HG03439 (cell line): ENCODE results near the gene THYN1.
"Not testable (repeated sequence)": the region's sequence is repeated elsewhere in the genome, so short reads cannot be mapped to it uniquely, and the experiment has no call there.

Experiments used
- ATAC-seq: cut with Tn5 transposase; IDR thresholded peaks from one replicate; pipeline ENCODE4 v1.9.1; 2021; ENCODE audit warnings: mild to moderate bottlenecking, moderate library complexity; ENCODE audit not compliant: unreplicated experiment

Gene THYN1

GRCh38 chr11:134275534-134276395 is 22.6 kb upstream of the THYN1 start, which contains the start of gene GLB1L3:
TSS of gene GLB1L3 (plus strand) at chr11:134276379. CDS start at chr11:134276741, 362 bp downstream.
- no peak for ATAC-seq

DNA sequence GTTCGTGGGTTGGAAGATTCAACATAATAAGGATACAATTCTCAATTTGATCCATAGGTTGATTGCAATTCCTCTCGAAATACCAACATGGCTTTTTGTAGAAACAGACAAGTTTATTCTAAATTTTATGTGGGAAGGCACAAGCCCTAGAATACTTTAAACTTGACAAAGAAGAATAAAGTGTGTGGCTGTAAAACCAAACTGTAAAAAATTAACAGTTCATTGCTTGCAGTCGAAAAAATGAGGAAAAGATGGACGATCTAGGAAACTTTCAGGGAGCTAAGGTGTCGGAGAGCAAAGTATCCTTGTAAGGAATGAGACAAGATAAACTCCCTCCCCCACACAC is 22.0 kb upstream of the THYN1 start:
- ATAC-seq: no peak

- ATAC-seq: no peak
Measured at GRCh38 chr11:134273317-134273712, 20.2 kb upstream of the THYN1 start.

- ATAC-seq: no peak
Measured at GRCh38 chr11:134272381-134273316, 19.5 kb upstream of the THYN1 start.

- no peak for ATAC-seq
Measured at GRCh38 chr11:134271978-134272377, 18.8 kb upstream of the THYN1 start.

DNA sequence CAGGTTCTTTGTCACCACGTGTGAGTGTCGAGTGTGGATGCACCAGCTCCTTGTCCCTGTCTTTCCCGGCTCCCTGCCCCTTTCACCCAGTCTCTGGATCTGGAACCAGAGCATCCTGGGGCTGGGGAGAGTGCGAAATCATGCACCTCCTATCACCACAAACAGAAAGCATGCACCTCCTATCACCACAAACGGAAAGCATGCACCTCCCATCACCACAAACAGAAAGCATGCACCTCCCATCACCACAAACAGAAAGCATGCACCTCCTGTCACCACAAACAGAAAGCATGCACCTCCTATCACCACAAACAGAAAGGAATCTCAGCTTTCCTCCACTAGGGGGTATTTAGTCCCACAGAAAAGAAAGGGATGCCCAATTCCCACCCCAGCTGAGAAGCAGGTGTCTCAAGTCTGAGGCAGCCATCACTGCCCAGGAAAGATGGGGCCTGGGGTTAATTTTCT is 17.1 kb upstream of the THYN1 start:
- ATAC-seq: no peak

GRCh38 chr11:134267966-134268365 is 14.8 kb upstream of the THYN1 start:
- no peak for ATAC-seq

DNA sequence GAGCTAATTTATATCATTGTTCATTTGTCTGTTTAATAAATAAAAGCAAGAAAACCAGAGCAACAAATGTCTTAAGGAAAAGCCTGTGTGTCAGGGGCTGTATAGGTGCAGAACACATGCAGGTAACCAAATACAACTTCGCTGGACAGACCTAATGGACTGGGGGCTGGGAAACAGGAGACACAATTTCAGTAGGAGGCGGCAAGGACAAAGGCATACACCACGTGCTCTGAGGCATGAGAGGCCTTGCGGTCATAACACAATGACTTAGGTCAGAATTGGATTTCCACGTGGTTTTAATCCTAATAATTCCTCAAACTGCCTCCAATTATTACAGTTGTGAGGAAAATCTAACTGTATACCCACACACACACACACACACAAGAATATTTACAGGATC is 14.3 kb upstream of the THYN1 start:
- no peak for ATAC-seq

GRCh38 chr11:134266841-134267251 is 13.7 kb upstream of the THYN1 start:
- no peak for ATAC-seq

DNA sequence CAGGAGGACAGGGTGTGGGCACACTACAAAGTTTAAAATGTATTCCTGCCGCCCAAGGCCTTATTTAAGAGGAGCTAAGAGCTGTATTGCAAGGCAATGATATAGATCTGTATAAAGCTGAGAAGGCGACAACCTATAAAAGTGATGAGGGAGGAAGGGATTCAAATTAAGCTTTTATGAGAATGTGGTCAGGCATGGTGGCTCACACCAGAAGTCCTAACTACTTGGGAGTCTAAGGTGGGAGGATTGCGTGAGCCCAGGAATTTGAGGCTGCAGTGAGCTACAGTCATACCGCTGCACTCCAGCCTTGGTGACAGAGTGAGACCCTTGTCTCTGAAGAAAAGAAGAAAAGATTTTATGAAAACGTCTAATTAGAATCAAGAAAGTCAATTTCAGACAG is 13.3 kb upstream of the THYN1 start:
- ATAC-seq: no peak

GRCh38 chr11:134264966-134265764 is 12.0 kb upstream of the THYN1 start:
- no peak for ATAC-seq

- ATAC-seq: no peak
Measured at GRCh38 chr11:134261626-134262488, 8.7 kb upstream of the THYN1 start.

DNA sequence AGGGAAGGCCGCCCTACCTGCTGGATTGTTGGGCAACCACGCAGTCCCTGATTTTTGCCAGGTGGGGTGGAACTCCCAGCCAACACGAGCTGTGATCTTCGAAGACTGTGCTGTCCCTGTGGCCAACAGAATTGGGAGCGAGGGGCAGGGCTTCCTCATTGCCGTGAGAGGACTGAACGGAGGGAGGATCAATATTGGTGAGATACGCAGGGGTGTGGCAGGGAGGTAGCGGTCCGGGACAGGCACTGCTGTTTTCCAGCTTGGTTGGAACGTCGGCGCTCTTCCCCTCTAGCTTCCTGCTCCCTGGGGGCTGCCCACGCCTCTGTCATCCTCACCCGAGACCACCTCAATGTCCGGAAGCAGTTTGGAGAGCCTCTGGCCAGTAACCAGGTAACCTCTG is 7.8 kb upstream of the THYN1 start:
- no peak for ATAC-seq

- ATAC-seq: no peak
Measured at GRCh38 chr11:134260503-134260902, 7.4 kb upstream of the THYN1 start.

DNA sequence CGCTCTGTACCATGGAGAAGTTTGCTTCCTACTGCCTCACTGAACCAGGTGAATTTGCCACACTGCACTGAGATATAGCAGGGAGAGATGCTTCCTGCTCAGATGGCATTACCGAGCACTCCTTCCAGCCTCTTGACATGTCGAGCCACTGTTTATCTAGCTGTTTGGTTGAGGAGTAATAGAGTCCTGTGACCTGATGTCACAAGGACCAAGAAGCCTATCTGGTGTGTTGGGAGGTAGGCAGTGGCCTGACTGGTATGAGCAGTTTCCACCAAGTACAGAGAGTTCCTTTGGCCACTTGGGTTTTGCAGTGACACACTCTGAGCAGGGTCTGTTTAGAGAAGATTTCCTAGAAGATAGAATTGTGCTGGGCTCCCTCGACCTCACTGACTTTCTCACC is 5.4 kb upstream of the THYN1 start:
- ATAC-seq: no peak

GRCh38 chr11:134257101-134257500 is 3.9 kb upstream of the THYN1 start:
- no peak for ATAC-seq

DNA sequence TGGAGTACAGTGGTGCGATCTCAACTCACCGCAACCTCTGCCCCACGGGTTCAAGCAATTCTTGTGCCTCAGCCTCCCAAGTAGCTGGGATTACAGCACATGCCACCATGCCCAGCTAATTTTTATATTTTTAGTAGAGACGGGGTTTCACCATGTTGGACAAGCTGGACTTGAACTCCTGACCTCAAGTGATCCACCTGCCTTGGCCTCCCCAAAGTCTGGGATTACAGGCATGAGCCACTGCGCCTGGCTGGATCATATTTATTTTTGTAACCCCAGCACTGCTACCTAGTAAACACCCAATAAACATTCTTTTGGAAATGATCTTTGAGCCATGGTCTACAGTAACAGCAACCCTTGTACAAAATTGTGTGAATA is 2.0 kb upstream of the THYN1 start:
- not testable (repeated sequence) for ATAC-seq

GRCh38 chr11:134254433-134255183 is 1.5 kb upstream of the THYN1 start:
- ATAC-seq: no peak
